Peyer's patch (tissue), 4 donors: ENCODE data around the gene MAPKAPK3.

Experiments used
- POLR2A ChIP-seq, 2 donors: fragments of 450-650 bp; IDR thresholded peaks; one replicate each; pipeline ENCODE4 v1.5.1; 2017; ENCODE audit warnings: antibody characterized with exemption in 2 of 2, mild to moderate bottlenecking in 2 of 2, moderate library complexity in 2 of 2
- TF ChIP-seq, protein P1 (sequence below), 6 experiments: fragments of 450-650 bp in 4 of 6; fragments of 200-600 bp in 2 of 6; sonication (generic) in 1 of 6; IDR thresholded peaks; one replicate each; pipeline ENCODE4 v1.5.1; 2017 to 2019; ENCODE audit warnings: antibody characterized with exemption in 6 of 6, mild to moderate bottlenecking in 3 of 6, moderate library complexity in 1 of 6

DNA sequence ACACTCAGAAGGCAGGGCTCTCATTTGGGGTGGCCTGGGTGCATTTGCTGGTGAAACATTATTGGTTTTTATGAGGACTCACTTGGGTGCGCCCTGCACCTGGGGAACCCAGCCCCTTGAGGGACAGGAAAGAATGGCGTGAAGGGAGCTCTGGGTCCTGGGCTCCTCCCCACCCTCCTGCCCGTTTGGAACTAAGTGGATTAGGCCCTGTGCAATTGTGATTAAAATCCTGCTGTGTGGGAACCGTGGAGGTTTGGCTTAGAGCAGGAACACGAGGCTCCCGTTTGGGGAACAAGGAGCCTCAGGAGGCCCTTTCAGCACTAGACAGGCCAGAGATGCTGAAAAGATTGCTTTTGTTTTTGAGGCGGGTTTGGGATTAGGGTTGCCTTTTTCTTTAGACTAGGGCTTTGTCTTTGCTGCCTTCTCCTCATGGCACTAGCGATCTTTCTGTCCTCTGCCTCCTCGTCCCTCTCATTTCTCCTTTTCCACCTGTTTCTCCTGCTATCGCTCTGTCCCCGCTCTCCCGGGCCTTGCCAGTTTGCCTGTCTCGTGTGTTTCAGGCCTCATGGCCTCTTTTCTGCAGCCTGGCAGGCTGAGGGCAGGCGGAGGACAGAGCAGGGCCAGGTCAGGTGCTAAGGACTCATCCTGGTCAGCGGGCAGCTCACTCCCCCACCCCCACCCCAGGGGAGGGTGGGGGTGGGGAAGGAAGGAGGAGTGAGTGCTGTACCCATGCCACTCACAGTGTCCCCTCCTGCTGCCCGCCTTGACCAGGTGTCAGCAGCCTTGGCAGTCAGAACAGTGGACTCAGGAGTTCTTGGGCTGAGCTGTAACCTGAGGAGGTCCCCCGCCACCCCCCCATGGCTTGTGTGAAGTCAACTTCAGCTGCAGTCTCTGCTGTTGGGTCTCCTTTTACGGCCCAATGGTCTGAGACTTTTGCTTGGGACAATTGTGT lies 8.6 kb downstream of the MAPKAPK3 start:
- TF ChIP-seq, protein P1, sequence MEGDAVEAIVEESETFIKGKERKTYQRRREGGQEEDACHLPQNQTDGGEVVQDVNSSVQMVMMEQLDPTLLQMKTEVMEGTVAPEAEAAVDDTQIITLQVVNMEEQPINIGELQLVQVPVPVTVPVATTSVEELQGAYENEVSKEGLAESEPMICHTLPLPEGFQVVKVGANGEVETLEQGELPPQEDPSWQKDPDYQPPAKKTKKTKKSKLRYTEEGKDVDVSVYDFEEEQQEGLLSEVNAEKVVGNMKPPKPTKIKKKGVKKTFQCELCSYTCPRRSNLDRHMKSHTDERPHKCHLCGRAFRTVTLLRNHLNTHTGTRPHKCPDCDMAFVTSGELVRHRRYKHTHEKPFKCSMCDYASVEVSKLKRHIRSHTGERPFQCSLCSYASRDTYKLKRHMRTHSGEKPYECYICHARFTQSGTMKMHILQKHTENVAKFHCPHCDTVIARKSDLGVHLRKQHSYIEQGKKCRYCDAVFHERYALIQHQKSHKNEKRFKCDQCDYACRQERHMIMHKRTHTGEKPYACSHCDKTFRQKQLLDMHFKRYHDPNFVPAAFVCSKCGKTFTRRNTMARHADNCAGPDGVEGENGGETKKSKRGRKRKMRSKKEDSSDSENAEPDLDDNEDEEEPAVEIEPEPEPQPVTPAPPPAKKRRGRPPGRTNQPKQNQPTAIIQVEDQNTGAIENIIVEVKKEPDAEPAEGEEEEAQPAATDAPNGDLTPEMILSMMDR (IDR thresholded peaks at IDR 0.05): no peak
- no peak for TF ChIP-seq POLR2A (IDR thresholded peaks at IDR 0.05)
